Spleen (tissue), 7 donors: ENCODE data around the gene ROBO1.

Experiments used
- CTCF ChIP-seq, 11 experiments: fragments of 200-600 bp in 7 of 11; fragments of 450-650 bp in 4 of 11; sonication (generic) in 4 of 11; IDR thresholded peaks in 8 of 11; conservative IDR thresholded peaks in 3 of 11; 1 replicate in 7 of 11; 2 replicates in 4 of 11; pipeline versions ENCODE4 v1.4.0 to v1.8.0; 2016 to 2021; ENCODE audit warnings: antibody characterized with exemption in 11 of 11, inconsistent platforms in 4 of 11, mild to moderate bottlenecking in 1 of 11
- POLR2A ChIP-seq, 3 donors: fragments of 450-650 bp; IDR thresholded peaks; one replicate each; pipeline ENCODE4 v1.5.1; 2017; ENCODE audit warnings: antibody characterized with exemption in 3 of 3, mild to moderate bottlenecking in 1 of 3
- donor health status: DM: no; HTN: no; CAD: no; lungs with moderate emphysema.
- donor health status: DM: no; HTN: no; CAD: no.
- donor health status: DM: no; HTN: no; CAD: no.

- TF ChIP-seq CTCF (IDR thresholded peaks at IDR 0.05 in 8 of 11, conservative IDR thresholded peaks at IDR 0.05 in 3 of 11) (no peak), POLR2A (IDR thresholded peaks at IDR 0.05) (no peak)
Measured at GRCh38 chr3:79632842-79633241, 135.0 kb downstream of the ROBO1 start.
